HK-2 (cell line): ENCODE measurements around the gene NXPE1.

ENCODE experiments used
- DNase-seq: peaks from one replicate; pipeline ENCODE4 v3.0.0-alpha.2; 2018; ENCODE audit not compliant: unreplicated experiment

NXPE1 gene

DNA sequence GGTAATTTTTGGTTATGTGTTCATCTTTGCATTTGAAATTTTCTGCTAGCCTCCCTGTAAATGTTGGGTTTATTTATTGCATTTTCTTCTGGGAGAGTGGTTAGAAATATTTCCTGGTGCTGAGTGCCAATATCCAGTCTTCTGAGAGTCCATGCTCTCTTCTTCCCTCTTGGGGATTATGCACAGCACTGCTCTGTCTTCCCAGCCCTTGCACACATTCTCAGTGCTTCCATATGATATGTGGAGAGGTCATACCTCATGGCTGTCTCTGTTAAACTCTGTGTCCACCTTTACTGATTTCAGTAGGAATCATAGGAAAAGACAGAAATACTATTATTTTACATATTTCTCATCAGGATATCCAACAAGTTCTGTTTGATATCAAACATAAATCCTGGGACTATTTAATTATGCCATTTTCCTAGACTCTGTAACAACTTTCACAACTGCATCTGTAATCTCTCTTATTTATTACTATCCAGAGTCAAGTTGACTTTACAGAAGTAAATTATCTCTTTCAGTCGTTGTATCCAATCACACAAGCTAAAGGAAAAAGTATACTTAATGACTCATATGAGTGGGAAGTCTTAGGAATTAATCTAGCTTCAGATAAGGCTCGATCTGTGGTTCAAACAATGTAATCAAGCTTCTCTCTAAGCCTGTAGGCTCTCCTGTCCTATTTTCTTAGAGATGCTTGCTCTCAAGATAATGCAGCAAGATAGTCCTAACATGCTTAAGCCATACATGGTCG, 2.7 kb upstream of the NXPE1 start:
- DNase-seq: no peak

DNA sequence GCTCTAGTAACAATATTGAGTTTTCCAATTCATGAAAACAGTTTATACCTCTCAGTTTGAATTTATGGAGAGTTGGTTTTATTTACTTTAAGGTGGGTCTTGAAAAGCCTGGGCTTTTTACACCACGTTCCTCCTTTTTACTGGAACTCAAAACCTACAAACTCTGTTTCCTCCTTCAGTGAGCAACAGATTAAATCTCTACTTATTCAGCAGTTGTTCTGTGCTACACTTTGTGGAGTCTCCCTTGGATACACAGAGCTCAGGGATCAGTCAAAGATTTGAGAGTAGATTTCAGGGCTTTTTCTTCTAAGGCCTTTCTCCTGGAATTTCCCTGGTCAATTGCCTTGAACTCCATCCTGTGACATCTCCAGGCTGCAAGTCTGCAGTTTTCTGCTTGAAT, 3.5 kb downstream of the NXPE1 start:
- no peak for DNase-seq

DNA sequence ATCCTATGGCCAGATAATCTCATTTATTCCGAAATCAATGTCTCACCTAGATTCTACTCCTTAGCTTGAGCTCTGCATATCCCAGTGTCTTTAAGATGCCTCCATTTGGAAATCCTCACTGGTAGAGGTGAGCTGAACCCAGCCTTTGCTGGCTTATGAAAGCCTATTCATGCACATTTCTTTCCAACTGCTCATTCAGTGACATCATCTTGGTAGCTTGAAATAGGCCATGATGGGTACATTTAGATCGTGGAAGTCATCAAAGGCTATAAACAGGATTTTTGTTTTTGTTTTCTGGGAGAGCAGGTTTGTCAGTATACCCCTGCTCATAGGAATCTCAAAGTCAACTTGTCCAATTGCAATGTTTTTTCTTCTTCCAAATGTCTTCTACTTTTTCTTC, 6.0 kb downstream of the NXPE1 start:
- DNase-seq: no peak

DNA sequence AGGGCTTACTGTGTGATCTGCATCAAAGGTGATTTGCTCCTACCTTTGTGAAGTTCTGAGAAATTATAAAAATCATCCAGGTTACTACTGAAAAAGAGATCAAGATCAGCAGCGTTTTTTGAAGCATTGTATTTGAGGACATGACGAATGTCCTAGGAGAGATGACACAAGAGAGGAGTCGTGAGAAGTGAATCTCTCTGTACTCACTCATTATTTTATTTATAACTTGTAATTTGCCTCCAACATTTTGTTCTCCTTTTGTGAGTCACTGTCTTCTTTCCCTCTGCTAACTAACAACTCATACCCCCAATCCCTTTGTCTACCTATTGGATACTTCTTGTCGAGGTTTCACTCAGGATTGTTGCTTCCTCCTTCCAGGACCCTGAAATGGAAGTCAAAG, 8.6 kb downstream of the NXPE1 start:
- DNase-seq: no peak

DNA sequence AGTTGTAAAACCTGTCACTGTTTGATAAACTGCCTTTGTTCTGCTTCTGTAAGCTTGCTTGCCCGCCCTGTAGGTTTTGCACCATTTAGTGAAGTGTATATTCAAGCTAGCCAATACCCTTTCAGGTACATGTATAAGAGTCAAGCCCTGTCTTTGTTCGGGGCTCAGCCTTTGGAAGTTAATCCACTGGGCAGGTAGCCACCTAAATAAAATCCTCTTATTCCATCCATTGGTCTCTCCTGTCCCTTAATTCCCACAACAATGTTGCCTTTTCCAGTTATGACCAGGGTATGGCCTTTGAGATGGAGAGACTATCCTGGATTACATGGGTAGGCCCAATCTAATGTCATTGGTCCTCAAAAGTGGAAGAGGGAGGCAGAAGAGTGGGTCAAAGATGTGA, 34.0 kb downstream of the NXPE1 start:
- no peak for DNase-seq

DNA sequence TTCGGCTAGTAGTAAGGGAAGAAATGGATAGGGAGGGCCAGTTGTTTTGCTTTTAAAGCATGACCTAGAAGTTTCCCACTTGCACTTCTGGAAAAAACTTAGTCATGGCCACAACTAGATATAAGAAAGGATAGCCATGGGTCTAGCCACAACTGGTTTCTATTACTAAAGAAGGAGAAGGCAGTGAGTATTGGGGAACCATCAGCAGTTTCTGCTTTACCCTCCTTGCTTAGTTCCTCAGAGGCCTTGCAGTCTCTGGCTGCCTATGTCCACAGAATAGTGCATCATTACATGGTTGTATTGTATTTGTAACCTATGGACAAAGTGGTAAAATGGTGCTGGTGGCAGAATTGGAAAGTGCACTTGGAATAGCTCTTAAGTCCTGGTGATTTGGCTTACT, 35.6 kb downstream of the NXPE1 start:
- DNase-seq: no peak

DNA sequence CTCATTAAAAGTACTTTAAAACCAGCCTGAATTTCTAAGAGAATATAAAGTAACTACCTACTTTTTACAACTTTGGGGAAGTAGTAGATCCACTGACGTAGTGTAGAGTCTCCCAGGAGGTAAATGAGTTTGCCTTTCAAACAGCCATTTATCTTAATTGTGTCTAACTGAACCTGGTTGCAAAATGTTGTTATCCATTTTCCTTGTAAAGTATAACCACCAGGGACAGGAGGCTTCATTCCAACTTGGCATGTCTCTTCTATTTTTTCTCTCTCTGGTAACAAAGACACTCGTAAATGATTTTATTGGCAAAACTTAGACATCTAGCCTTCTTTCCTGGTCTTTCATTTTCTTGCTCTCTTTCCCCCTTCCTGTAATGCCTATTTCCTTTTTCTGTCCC, 36.9 kb downstream of the NXPE1 start:
- no peak for DNase-seq

DNA sequence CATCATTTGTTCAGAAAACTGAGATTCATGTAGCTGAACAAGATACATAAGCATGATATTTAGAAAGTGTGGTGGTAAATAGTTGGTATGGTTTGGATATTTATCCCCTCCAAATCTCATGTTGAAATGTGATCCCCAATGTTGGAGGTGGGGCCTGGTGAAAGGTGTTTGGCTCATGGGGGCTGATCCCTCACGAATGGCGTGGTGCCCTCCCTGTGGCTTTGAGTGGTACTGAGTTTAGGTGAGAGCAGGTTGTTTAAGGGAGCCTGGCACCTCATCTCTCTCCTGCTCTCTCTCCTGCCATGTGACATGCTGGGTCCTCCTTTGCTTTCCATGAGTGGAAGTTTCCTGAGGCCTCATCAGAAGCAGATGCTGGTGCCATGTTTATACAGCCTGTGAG, 48.1 kb downstream of the NXPE1 start:
- no peak for DNase-seq

DNA sequence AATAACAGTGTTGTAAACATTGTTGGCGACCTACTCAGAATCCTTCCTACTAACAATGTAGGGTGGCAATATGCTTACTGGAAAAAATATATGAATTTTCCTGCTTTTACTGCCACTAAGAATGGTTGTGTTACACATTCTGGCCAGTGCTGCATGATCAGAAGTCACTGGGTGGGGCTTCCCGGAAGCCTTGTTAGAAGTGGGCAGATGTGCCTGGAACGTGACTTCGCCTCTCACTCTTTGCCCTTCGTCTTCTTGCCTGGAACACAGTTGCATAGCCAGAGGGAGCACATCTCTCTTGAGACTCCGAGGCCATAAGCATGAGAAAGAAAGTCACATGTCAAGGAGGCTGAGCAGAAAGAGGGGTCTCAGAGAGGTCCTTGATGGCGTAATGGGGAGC, 48.6 kb downstream of the NXPE1 start:
- DNase-seq: no peak

DNA sequence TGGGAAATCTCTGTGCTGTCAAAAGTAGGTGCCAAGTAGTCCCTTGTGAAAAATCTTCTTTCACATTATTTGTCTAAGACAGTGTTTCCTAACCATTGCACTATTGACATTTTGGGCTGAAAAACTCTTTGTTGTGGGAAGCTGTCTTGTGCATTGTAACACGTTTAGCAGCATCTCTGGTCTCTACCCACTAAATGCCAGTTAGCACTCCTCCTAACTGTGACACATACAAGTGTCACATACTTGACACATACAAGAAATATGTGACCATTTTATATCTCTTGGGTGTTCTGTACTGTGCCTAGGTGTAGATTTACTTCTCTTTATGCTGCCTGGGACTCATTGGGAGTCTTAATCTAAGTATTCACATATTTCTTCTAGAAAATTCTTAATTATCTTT, 57.8 kb downstream of the NXPE1 start:
- DNase-seq: no peak

DNA sequence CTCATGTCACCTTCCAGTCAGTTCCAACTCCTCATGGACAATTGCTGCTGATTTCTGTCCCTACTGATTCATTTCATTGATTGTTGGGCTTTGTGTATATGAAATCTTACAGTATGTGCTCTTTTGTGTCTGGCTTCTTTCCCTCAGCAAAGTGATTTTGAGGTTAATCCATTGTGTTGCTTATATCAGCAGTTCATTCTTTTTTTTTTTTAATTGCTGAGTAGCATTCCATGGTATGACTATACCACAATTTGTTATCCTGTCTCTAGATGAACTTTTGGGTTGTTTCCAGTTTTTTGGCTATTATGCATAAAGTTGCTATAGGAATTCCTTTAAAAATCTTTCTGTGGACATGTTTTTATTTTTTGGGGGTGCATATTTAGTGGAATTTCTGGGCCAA, 59.9 kb downstream of the NXPE1 start:
- DNase-seq: no peak

DNA sequence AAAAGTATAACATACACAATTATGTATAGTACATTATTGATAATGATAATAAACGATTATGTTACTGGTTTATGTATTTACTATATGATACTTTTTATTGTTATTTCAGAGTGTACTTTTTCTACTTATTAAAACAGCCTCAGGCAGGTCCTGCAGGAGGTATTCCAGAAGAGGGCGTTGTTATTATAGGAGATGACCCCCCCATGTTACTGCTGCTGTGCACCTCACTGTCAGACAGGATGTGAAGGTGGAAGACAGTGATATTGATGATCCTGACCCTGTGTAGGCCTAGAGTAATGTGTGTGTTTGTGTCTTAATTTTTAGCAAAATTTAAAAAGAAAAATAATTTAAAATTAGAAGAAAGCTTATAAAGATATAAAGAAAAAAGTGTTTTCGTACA, 62.8 kb downstream of the NXPE1 start:
- DNase-seq: no peak

DNA sequence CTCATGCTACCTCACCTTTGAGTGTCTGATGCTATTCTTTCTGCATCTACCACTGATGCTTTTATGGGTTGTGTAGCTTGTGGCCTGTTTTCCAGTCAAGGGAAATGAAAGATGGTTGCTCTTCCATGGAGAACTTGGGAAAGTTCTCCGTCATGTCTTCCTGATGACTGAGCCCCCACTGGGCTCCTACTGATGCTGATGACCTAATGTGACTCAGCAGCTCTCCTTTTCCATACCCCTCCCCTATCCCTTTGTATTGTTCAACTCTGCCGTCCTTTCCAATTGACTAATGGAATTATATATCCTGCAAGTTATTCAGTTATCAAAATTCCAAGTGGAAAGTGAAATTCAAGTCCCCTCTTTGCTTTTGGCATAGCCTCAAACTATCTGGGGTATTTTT, 75.8 kb downstream of the NXPE1 start:
- DNase-seq: no peak

DNA sequence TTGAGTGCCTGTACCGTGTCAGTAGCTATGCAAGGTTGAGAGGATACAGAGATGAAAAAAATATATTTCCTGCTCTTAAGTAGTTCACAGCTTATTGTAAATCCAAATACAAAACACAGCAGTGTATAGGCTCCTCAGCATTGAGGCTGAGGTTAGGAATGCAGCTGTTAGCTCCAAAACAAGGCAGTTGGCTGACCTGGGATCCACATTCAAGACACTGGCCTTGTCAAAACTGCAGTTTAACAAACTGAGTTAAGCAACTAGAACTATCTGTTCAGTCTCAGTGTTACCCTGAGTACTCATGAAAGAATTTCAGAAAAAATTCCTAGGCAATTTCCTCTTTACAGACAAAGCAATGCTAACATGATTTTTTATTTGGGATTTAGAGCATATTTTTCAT, 77.6 kb downstream of the NXPE1 start:
- DNase-seq: no peak

DNA sequence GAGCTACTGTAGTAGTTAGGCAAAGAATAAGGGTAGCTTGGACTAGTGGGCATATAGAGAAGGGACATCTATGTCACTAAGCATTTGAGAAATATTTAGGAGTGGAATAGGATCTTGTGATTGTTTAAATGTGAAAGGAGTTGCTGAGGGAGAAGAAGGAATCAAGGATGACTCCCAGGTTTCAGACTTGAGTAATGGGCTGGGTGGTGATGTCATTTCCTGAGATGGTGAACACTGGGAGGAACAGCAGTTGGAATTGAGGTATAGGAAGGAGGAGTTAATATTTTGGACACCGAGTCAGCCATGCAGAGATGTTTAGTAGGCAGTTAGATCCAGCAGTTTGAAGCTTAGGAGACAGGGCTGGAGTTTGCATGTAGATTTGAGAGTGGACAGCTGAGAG, 80.3 kb downstream of the NXPE1 start:
- no peak for DNase-seq

DNA sequence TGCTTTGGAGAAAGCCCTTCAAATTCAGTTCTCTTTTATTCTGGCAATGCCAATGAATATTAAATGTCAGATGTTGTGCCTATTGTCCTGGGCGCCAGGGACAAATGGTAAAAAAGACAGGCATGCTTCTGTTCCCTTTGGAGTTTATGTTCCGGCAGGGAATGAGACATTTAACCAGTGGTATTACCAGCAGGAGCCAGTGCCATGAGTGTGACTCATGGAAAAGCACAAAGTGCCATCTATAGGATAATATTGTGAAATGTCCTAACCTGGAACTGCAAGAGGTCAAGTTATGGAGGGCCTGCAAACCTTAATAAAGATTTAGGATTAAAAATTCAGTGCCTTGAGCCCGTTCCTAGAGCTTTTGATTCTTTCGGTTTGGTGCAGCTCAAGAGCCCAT, 80.9 kb downstream of the NXPE1 start:
- no peak for DNase-seq

DNA sequence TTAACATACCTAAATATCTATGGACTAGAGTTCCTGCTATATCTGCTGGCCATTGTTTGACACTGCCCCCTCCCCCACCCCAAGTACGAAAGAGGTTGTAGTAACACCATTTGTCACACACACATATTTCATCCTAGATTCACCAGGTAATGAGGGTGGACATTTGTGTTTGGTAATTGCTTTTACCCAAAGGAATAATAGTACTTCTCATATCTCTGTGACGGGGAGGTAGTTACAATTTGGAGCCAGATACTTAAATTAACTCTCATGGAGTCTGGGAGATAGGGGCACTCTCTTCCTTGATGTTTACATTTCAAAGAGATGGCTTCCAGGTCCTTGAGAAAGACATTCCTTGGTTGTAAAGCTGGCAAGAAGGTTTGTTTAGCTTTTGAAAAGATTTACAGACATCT, 81.7 kb downstream of the NXPE1 start:
- DNase-seq: no peak

DNA sequence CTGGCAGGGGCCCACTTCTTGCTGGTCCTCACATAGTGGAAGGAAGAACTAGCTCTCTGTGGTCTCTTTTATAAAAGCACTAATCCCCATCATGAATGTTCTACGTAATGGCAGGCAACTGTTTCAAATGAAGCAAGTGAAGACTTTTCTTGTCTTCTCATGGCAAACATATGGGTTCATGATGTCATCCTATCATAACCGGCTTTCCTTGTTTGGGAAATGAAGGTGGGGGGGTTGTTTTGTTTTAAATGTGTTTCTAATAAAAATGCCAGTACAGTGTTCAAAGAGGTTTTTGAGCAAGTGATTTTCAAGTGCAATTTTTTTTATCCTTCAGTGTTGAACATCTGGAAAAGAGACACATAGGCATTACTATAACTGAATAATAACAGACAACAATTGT, 87.0 kb downstream of the NXPE1 start:
- no peak for DNase-seq
